ENCODE results near the gene ZNF618. TPM values are rescaled to one million over a fixed set of nuclear protein-coding genes. Genes with fewer than 3 reads are reported as not detected.

The ZNF618 gene
- total RNA-seq, 4 donors from 2014 or later, result 0.26 to 1.2 (median 1.0) TPM

DNA sequence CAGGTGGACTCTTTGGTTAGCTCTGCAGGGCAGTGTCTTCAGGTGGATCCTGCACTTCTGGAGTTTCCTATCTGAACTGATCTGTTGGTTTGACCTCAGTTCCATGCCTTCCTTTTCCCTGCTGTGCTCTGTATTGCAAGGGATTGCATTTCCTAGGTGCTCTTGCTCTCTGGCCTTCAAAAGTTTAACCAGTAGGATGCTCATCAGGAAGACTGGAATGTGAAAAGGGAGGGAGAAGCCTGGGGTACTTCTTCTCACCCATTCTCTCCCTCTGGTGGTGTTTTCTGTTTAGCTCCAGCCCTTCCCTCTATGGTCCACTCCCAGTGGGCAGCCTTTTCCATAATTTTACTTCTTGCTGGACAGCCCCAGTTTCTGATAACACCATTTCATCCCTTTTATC is 78.5 kb downstream of the ZNF618 start:
- intact Hi-C loops (cut with DNase I; ENCODE audit: low total_unique reads), result no loop called here
- in situ Hi-C loops (cut with MboI; ENCODE audit: low sequenced_read_pairs in 4 of 4), result no loop called here
- H3K36me3 ChIP-seq, result no peaks in the 10 kb centered on the region
- ATAC-seq, result no peak
- no peaks in the 10 kb centered on the region for H3K9me3 ChIP-seq
- peaks cover 11 to 13% of the 10 kb centered on the region in 2 donors for H3K4me1 ChIP-seq
- H3K27me3 ChIP-seq, result no peaks in the 10 kb centered on the region
- peak overlapping the region in 2 of 4 donors; percentile 0 to 37 for H3K27ac ChIP-seq
- no peak overlapping the region for H3K4me3 ChIP-seq
- TF ChIP-seq, protein P1, sequence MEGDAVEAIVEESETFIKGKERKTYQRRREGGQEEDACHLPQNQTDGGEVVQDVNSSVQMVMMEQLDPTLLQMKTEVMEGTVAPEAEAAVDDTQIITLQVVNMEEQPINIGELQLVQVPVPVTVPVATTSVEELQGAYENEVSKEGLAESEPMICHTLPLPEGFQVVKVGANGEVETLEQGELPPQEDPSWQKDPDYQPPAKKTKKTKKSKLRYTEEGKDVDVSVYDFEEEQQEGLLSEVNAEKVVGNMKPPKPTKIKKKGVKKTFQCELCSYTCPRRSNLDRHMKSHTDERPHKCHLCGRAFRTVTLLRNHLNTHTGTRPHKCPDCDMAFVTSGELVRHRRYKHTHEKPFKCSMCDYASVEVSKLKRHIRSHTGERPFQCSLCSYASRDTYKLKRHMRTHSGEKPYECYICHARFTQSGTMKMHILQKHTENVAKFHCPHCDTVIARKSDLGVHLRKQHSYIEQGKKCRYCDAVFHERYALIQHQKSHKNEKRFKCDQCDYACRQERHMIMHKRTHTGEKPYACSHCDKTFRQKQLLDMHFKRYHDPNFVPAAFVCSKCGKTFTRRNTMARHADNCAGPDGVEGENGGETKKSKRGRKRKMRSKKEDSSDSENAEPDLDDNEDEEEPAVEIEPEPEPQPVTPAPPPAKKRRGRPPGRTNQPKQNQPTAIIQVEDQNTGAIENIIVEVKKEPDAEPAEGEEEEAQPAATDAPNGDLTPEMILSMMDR (IDR thresholded peaks at IDR 0.05 in 4 of 5, conservative IDR thresholded peaks at IDR 0.05 in 1 of 5), result no peak
- TF ChIP-seq POLR2A (IDR thresholded peaks at IDR 0.05), result no peak
- DNase-seq, result no peak

DNA sequence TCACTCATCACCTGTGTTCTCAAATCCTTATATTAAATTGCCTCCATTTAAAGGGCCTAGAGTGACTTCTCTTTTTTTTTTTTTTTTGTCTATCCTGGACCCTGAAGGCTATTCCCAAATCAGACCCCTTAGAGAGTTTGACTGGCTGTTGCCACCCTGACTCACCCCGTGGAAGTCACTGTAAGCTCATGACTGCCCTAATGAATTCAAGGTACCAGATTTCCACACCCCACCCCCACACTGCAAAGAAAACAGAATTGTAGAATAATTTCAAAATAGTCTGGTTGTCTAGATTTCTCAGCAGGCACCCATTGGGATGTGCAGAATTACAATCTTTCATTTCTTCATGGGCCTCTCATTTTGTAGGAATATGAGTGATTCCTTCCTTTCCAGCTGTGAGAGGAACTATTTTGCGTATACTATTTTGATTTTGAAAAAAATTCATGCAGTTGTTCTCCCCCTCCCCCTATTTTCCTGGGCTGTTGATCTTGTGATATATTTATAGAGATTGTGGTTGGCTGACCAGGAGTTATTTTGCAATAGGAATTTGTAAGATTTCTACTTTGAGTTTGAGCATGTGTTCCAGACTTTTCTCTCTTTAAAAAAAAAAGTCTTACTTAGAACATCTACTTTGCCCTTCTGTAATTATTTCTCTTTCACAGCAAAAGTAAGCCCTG is 79.1 kb downstream of the ZNF618 start:
- no peak for DNase-seq
- ATAC-seq, result peak in 1 of 2 donors; percentile 52
- TF ChIP-seq, protein P1 (IDR thresholded peaks at IDR 0.05 in 4 of 5, conservative IDR thresholded peaks at IDR 0.05 in 1 of 5), result no peak
- H3K27me3 ChIP-seq, result no peaks in the 10 kb centered on the region
- H3K4me3 ChIP-seq, result no peak overlapping the region
- peak overlapping the region; percentile 0 to 43 (median 35) for H3K27ac ChIP-seq
- intact Hi-C loops (cut with DNase I; ENCODE audit: low total_unique reads) (no loop called here), in situ Hi-C loops (cut with MboI; ENCODE audit: low sequenced_read_pairs in 4 of 4) (no loop called here)
- H3K9me3 ChIP-seq, result no peaks in the 10 kb centered on the region
- peaks cover 11 to 13% of the 10 kb centered on the region in 2 donors for H3K4me1 ChIP-seq
- no peaks in the 10 kb centered on the region for H3K36me3 ChIP-seq

DNA sequence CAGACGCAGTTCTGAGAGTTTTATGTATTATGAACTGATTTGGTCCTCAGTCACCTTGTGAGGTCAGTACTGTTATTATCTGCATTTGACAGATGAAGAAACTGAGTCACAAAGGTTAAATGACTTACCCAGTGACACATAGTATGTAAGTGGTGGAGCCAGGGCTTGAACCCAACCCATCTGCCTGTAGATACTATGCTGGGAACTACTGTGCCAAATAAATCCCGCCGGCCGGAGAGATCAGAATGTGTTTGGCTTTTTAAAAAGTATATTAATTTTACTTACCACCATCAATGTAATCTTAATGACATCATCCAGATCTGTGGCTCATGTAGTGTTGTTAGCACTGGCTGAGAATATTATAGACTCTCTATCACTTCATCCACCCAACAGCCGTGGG is 80.8 kb downstream of the ZNF618 start:
- H3K4me1 ChIP-seq, result peaks cover 11 to 13% of the 10 kb centered on the region in 2 donors
- H3K27me3 ChIP-seq, result no peaks in the 10 kb centered on the region
- ATAC-seq (no peak), DNase-seq (no peak)
- in situ Hi-C loops (cut with MboI; ENCODE audit: low sequenced_read_pairs in 4 of 4) (no loop called here), intact Hi-C loops (cut with DNase I; ENCODE audit: low total_unique reads) (no loop called here)
- no peak overlapping the region for H3K27ac ChIP-seq
- H3K4me3 ChIP-seq, result no peak overlapping the region
- H3K36me3 ChIP-seq, result no peaks in the 10 kb centered on the region
- H3K9me3 ChIP-seq, result no peaks in the 10 kb centered on the region
- TF ChIP-seq POLR2A (IDR thresholded peaks at IDR 0.05), result no peak
- TF ChIP-seq, protein P1 (IDR thresholded peaks at IDR 0.05 in 4 of 5, conservative IDR thresholded peaks at IDR 0.05 in 1 of 5), result no peak

DNA sequence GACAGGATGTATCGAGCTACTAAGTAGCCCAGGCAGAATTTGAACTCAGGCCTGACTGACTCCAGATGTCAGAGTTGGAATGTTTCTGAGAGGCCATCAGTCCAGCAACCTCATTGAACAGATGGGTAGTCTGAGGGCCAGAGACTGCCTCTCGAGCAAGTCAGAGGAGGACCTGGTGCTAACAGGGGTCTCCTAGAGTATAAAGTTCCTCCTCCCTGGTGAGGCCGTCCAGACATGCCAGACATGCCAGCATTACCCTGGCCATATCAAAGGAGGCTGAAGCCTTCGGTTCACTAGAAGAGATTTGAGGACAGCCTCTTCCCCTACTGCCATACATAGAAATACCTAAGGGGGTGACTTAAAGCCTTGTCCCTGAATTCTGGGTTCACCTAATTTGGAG is 81.2 kb downstream of the ZNF618 start:
- no peaks in the 10 kb centered on the region for H3K27me3 ChIP-seq
- DNase-seq (no peak), ATAC-seq (no peak)
- in situ Hi-C loops (cut with MboI; ENCODE audit: low sequenced_read_pairs in 4 of 4), result no loop called here
- no peaks in the 10 kb centered on the region for H3K9me3 ChIP-seq
- H3K4me1 ChIP-seq, result peaks cover 11 to 13% of the 10 kb centered on the region in 2 donors
- TF ChIP-seq, protein P1 (IDR thresholded peaks at IDR 0.05 in 4 of 5, conservative IDR thresholded peaks at IDR 0.05 in 1 of 5), result no peak
- TF ChIP-seq POLR2A (IDR thresholded peaks at IDR 0.05), result no peak
- H3K4me3 ChIP-seq, result no peak overlapping the region
- no peak overlapping the region for H3K27ac ChIP-seq
- no peaks in the 10 kb centered on the region for H3K36me3 ChIP-seq
- intact Hi-C loops (cut with DNase I; ENCODE audit: low total_unique reads), result no loop called here
